Measurements from ENCODE around the gene IFRD2. TPM values are rescaled to one million over a fixed set of nuclear protein-coding genes. Genes with fewer than 3 reads are reported as not detected.

The IFRD2 gene
- total and polyA plus RNA-seq, 2 experiments from 2014 or later: 85.4 to 90.2 TPM

- Histone ChIP-seq H3K27me3 (replicated peaks; ENCODE audit: insufficient read depth) (no peaks in the 10 kb centered on the region), H3F3A (ENCODE audit: insufficient read depth) (peaks cover 38% of the 10 kb centered on the region), H2AFZ (peak overlapping the region; percentile 70), H3K36me3 (ENCODE audit: low read depth) (no peaks in the 10 kb centered on the region), H4K20me1 (ENCODE audit: insufficient read depth) (no peaks in the 10 kb centered on the region), H3K9me2 (ENCODE audit: insufficient read depth) (no peaks in the 10 kb centered on the region), H3K79me2 (ENCODE audit: insufficient read depth) (peaks cover 46% of the 10 kb centered on the region), H3K27ac (peak overlapping the region; percentile 96), H3K4me3 (peak overlapping the region; percentile 89), H3K4me1 (ENCODE audit: insufficient read depth) (peaks cover 34% of the 10 kb centered on the region), H3K9me3 (ENCODE audit: low read depth) (no peaks in the 10 kb centered on the region), H3K4me2 (ENCODE audit: unreplicated experiment) (peak overlapping the region; percentile 90), H3K9ac (peak overlapping the region; percentile 92)
- no peak for TF ChIP-seq EZH2phosphoT487 (IDR thresholded peaks at IDR 0.05; ENCODE audit: insufficient read depth, low read depth)
- no peak for TF ChIP-seq EZH2 (IDR thresholded peaks at IDR 0.05; ENCODE audit: insufficient read depth, poor library complexity, severe bottlenecking)
- in situ Hi-C loops (cut with MboI): loop anchor here (10.0 kb wide), 1 partner anchor 195 kb away; no protein-coding TSS in a partner anchor
- no peak for DNase-seq
- 0 to 3% methylated on average over 9 of the region's 9 CpGs for WGBS, 2 experiments (ENCODE audit: low coverage in 1 of 2, low lambda C conversion rate in 2 of 2, missing lambda C conversion rate in 2 of 2)
Observed at GRCh38 chr3:50340147-50340447, 47.9 kb upstream of the IFRD2 start.

GRCh38 chr3:50339485-50340146 lies 47.4 kb upstream of the IFRD2 start:
- no peaks in the 10 kb centered on the region for H3K9me3 ChIP-seq (ENCODE audit: low read depth)
- peak overlapping the region; percentile 89 for H3K4me3 ChIP-seq
- peak overlapping the region; percentile 96 for H3K27ac ChIP-seq
- H3K4me1 ChIP-seq (ENCODE audit: insufficient read depth): peaks cover 39% of the 10 kb centered on the region
- in situ Hi-C loops (cut with MboI): loop anchor here (10.0 kb wide), 1 partner anchor 195 kb away; no protein-coding TSS in a partner anchor
- 79 to 80% methylated on average over 14 of the region's 14 CpGs for WGBS, 2 experiments (ENCODE audit: low coverage in 1 of 2, low lambda C conversion rate in 2 of 2, missing lambda C conversion rate in 2 of 2)
- peak overlapping the region; percentile 90 for H3K4me2 ChIP-seq (ENCODE audit: unreplicated experiment)
- peaks cover 43% of the 10 kb centered on the region for H3F3A ChIP-seq (ENCODE audit: insufficient read depth)
- no peaks in the 10 kb centered on the region for H4K20me1 ChIP-seq (ENCODE audit: insufficient read depth)
- no peaks in the 10 kb centered on the region for H3K36me3 ChIP-seq (ENCODE audit: low read depth)
- peak; percentile 86 for DNase-seq
- H2AFZ ChIP-seq: peak overlapping the region; percentile 70
- peak overlapping the region; percentile 92 for H3K9ac ChIP-seq
- no peaks in the 10 kb centered on the region for H3K9me2 ChIP-seq (ENCODE audit: insufficient read depth)
- no peaks in the 10 kb centered on the region for H3K27me3 ChIP-seq (replicated peaks; ENCODE audit: insufficient read depth)
- peaks cover 51% of the 10 kb centered on the region for H3K79me2 ChIP-seq (ENCODE audit: insufficient read depth)
- TF ChIP-seq EZH2 (IDR thresholded peaks at IDR 0.05; ENCODE audit: insufficient read depth, poor library complexity, severe bottlenecking): no peak

GRCh38 chr3:50338965-50339364 lies 46.7 kb upstream of the IFRD2 start:
- 57 to 60% methylated on average over 5 of the region's 5 CpGs for WGBS, 2 experiments (ENCODE audit: low coverage in 1 of 2, low lambda C conversion rate in 2 of 2, missing lambda C conversion rate in 2 of 2)
- Histone ChIP-seq H3K9me2 (ENCODE audit: insufficient read depth) (no peaks in the 10 kb centered on the region), H3K9ac (peak overlapping the region; percentile 92), H4K20me1 (ENCODE audit: insufficient read depth) (no peaks in the 10 kb centered on the region; the same call in 1 of the 2 replicates), H3K4me3 (peak overlapping the region; percentile 89), H2AFZ (no peak overlapping the region), H3K36me3 (ENCODE audit: low read depth) (no peaks in the 10 kb centered on the region), H3K27ac (peak overlapping the region; percentile 96), H3K9me3 (ENCODE audit: low read depth) (no peaks in the 10 kb centered on the region), H3K4me2 (ENCODE audit: unreplicated experiment) (peak overlapping the region; percentile 74), H3K79me2 (ENCODE audit: insufficient read depth) (peaks cover 58% of the 10 kb centered on the region), H3K27me3 (replicated peaks; ENCODE audit: insufficient read depth) (no peaks in the 10 kb centered on the region), H3K4me1 (ENCODE audit: insufficient read depth) (peaks cover 45% of the 10 kb centered on the region), H3F3A (ENCODE audit: insufficient read depth) (peaks cover 50% of the 10 kb centered on the region)
- TF ChIP-seq EZH2 (IDR thresholded peaks at IDR 0.05; ENCODE audit: insufficient read depth, poor library complexity, severe bottlenecking) (no peak), EZH2phosphoT487 (IDR thresholded peaks at IDR 0.05; ENCODE audit: insufficient read depth, low read depth) (no peak)
- in situ Hi-C loops (cut with MboI): no loop called here
- peak; percentile 40 for DNase-seq

GRCh38 chr3:50337175-50337861 lies 45.1 kb upstream of the IFRD2 start:
- Histone ChIP-seq H3K9me2 (ENCODE audit: insufficient read depth) (no peaks in the 10 kb centered on the region), H2AFZ (peak overlapping the region; percentile 72), H3F3A (ENCODE audit: insufficient read depth) (peaks cover 50% of the 10 kb centered on the region), H4K20me1 (ENCODE audit: insufficient read depth) (no peaks in the 10 kb centered on the region; the same call in 1 of the 2 replicates), H3K27ac (peak overlapping the region; percentile 96), H3K79me2 (ENCODE audit: insufficient read depth) (peaks cover 74% of the 10 kb centered on the region), H3K4me1 (ENCODE audit: insufficient read depth) (peaks cover 53% of the 10 kb centered on the region), H3K4me3 (peak overlapping the region; percentile 89), H3K9me3 (ENCODE audit: low read depth) (no peaks in the 10 kb centered on the region), H3K36me3 (ENCODE audit: low read depth) (no peaks in the 10 kb centered on the region), H3K4me2 (ENCODE audit: unreplicated experiment) (peak overlapping the region; percentile 96), H3K27me3 (replicated peaks; ENCODE audit: insufficient read depth) (no peaks in the 10 kb centered on the region), H3K9ac (peak overlapping the region; percentile 99)
- no peak for TF ChIP-seq EZH2phosphoT487 (IDR thresholded peaks at IDR 0.05; ENCODE audit: insufficient read depth, low read depth)
- TF ChIP-seq EZH2 (IDR thresholded peaks at IDR 0.05; ENCODE audit: insufficient read depth, poor library complexity, severe bottlenecking): no peak
- WGBS, 2 experiments (ENCODE audit: low coverage in 1 of 2, low lambda C conversion rate in 2 of 2, missing lambda C conversion rate in 2 of 2): 1% methylated on average over 63 to 68 of the region's 79 CpGs
- in situ Hi-C loops (cut with MboI): no loop called here
- DNase-seq: peak; percentile 100
